ENCODE measurements around the gene C3orf18. TPM values are rescaled to one million over a fixed set of nuclear protein-coding genes. Genes with fewer than 3 reads are reported as not detected.
A peak's percentile ranks its signal among the peaks of the same experiment; 100 is the strongest.

Gene C3orf18
- total RNA-seq (2014; rRNA removed; shearing (Covaris generic); ENCODE audit: low replicate concordance) = 5.0 and 20.1 TPM in 2 replicates

- peak within 1 kb of the TSS; percentile 82 for H3K4me3 ChIP-seq
- peaks cover 3% of the 10 kb centered on the region; the same call in 1 of the 2 replicates for H3K36me3 ChIP-seq
- H3K27me3 ChIP-seq = no peaks in the 10 kb centered on the region
- H3K9me3 ChIP-seq = no peaks in the 10 kb centered on the region
- DNase-seq = peak; percentile 87
Observed at GRCh38 chr3:50567386-50568167, at the start of gene C3orf18. Gene C3orf18, minus strand, starts transcription at chr3:50567747. Its CDS starts 2,048 bp downstream, at chr3:50565699.

- Histone ChIP-seq H3K4me3 (peak overlapping the region; percentile 72), H3K9me3 (no peaks in the 10 kb centered on the region), H3K27me3 (no peaks in the 10 kb centered on the region), H3K36me3 (no peaks in the 10 kb centered on the region)
- DNase-seq = peak; percentile 76
Observed at GRCh38 chr3:50616770-50617095, 49.2 kb upstream of the C3orf18 start.

DNA sequence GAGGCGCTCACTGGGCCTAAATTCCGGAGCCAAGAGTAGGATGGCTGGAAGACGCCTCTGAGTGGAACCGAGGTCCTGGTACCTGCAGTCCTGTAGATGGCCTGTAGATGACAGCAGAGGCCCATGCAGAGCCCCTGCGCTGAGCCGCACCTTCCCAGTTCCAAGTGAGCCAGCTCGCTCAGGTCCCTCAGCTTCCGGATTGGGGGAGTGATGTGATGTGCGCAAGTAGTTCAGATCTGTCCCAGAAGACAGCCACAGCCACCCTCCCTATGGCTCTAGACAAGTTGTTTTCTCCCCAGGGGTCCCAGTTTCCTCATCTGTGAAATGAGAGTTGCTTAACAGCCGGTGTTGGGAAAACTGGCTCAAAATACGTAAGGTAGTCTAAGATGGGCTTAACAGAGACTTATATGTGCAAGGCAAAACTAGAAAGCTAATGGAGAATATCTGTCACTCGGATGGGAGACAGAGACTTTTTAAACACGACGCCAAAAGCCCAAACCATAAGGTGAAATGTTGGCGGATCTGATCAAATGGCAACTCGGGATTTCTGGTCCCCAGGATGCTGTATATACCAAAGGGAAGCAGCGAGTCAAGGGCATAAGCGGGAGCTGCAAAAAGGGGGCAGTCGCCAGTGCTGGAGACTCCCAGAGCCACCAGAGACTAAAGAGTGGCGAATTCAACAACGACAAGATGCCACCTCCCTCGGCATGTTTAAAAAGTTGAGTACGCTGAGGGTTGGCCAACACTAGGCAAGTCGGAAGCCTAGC lies 48.6 kb upstream of the C3orf18 start:
- no peaks in the 10 kb centered on the region for H3K9me3 ChIP-seq
- no peaks in the 10 kb centered on the region for H3K36me3 ChIP-seq
- H3K4me3 ChIP-seq = peak overlapping the region; percentile 72
- DNase-seq = peak; percentile 62
- H3K27me3 ChIP-seq = no peaks in the 10 kb centered on the region

DNA sequence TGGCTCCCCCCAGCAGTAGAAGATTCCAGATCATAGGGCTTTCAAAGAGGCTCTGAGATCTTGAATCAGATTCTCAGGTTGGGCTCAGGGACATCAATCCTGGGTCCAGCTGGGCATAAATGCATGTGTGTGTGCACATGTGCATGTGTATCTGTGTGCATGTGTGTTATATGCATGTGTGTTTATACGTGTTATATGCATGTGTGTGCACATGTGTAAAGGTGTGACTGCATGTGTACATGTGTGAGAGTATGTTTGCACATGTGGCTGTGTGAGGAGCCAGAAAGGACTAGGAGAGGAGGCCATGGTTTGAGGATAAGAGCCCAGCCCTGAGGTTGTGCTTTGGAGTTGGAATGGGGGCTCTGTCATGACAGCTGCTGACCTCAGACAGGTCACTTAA lies 47.6 kb upstream of the C3orf18 start:
- Histone ChIP-seq H3K9me3 (no peaks in the 10 kb centered on the region), H3K27me3 (no peaks in the 10 kb centered on the region), H3K36me3 (no peaks in the 10 kb centered on the region), H3K4me3 (no peak overlapping the region)
- no peak for DNase-seq

- Histone ChIP-seq H3K27me3 (no peaks in the 10 kb centered on the region), H3K9me3 (no peaks in the 10 kb centered on the region), H3K4me3 (no peak overlapping the region), H3K36me3 (no peaks in the 10 kb centered on the region)
- DNase-seq = no peak
Observed at GRCh38 chr3:50612970-50613846, 45.7 kb upstream of the C3orf18 start.

DNA sequence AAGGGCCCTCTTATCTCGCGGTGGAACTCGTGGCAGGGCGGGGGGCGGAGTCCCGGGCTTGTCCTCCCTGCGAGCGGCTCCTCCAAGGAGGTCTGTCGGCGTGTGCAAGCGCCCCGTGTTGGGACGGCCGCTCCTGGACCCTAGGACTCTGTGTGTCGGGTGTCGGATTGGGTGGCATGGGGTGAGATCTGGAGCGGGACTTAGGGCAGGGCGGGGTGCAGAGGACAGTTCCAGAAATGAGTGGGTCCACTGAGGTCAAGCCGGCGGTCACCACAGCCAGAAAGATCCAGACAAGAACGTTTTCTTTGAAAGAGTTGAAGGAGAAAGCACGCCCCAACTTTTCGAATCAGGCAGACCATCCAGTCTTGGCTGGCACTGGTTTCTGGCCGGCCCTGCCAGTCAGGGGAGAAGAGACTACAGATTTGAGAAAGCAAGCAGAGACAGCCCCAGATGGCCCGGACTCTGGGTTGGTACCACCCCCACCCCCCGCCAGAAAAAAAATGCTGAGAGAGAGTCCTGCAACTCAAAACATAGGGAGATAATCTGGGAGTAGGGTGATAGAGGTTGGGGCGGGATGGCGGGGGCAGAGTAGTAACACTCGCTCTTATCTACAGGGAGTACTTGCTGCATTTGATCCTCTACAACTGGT lies 44.8 kb upstream of the C3orf18 start:
- peak overlapping the region; percentile 58 for H3K4me3 ChIP-seq
- no peak for DNase-seq

GRCh38 chr3:50611464-50612233 lies 44.1 kb upstream of the C3orf18 start, which contains the start of gene CISH:
Gene CISH, minus strand, starts transcription at chr3:50611774. Its CDS starts 124 bp downstream, at chr3:50611650.
- Histone ChIP-seq H3K36me3 (no peaks in the 10 kb centered on the region), H3K27me3 (no peaks in the 10 kb centered on the region), H3K9me3 (no peaks in the 10 kb centered on the region), H3K4me3 (peak within 1 kb of the TSS; percentile 58)
- peak; percentile 85 for DNase-seq

More for the DNA sequence above, 44.8 kb upstream of the C3orf18 start:
- no peaks in the 10 kb centered on the region for H3K36me3 ChIP-seq
- no peaks in the 10 kb centered on the region for H3K27me3 ChIP-seq
- no peaks in the 10 kb centered on the region for H3K9me3 ChIP-seq

- Histone ChIP-seq H3K27me3 (no peaks in the 10 kb centered on the region), H3K9me3 (no peaks in the 10 kb centered on the region), H3K4me3 (peak overlapping the region; percentile 58), H3K36me3 (no peaks in the 10 kb centered on the region)
- no peak for DNase-seq
Observed at GRCh38 chr3:50610992-50611463, 43.5 kb upstream of the C3orf18 start.

DNA sequence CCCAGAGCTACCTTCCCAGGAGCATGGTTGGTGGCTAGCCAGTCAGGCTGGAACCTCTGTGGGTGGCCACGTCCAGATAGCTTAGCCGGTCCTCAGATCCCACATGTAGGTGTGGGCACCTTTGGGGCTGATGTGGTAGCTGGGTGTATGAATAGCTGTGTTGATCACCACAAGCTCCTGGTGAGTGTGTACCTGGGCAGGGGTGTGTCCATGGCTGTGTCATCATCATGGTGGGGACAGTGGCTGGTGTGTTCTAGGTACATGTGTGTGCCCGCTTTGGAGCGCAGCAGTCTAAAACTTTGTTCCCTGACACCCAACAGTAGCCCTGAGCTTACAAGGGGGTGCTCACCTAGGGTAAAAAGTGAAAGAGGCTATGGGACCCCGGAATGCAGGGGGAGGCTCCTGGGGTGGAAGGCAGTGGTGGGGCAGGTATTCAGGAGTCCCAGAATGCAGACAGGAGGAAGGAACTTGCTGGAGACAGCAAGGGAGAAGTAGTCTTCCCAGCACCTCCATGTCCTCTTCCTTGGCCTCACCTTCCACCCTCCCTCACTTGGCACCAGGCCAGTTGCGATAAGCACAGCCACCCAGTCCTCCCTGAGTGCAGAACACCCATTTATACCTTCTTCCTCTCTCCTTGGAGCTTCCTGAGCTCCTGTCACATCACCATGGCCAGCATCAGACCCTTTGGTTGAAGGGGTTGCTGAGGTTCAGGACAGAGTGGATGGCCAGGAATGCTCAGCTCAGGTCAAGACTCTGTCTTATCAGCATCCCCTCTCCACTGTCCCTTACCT lies 42.8 kb upstream of the C3orf18 start:
- Histone ChIP-seq H3K36me3 (no peaks in the 10 kb centered on the region), H3K9me3 (no peaks in the 10 kb centered on the region), H3K4me3 (no peak overlapping the region), H3K27me3 (no peaks in the 10 kb centered on the region)
- no peak for DNase-seq

GRCh38 chr3:50609763-50610085 lies 42.2 kb upstream of the C3orf18 start:
- no peak for DNase-seq
- Histone ChIP-seq H3K27me3 (no peaks in the 10 kb centered on the region), H3K36me3 (no peaks in the 10 kb centered on the region), H3K4me3 (no peak overlapping the region), H3K9me3 (no peaks in the 10 kb centered on the region)

DNA sequence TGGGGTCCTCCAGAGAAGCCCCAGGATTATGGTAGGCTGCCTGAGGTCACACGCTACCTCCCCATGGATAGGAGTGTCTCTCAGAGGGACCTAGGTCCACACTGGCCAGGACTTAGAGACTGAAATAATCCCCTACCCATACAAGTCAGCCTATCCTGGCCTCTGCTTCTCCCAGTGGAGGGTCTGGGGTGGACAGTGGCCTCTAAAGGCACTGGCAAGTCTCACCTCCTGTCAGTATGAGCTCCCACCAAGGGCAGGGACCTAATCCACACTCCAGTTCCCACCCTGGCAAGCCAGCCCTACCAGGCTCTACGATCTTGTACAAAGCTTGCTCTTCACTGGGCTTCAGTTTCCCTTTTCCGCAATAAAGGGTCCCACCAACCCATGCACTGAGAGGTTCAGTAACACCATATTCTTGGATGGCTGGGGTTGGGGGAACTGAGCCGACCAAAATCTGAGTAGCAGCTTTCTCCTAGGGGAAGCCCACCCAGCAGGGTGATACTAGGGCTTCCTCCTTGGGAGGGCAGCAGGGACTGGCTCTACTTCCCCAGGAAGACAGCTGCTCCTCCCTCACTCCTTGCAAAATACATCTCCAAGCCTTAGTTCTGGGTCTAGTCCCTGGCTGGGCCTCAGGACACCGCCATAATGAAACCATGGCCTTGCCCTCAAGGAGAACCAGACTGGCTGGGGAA lies 41.7 kb upstream of the C3orf18 start:
- Histone ChIP-seq H3K27me3 (no peaks in the 10 kb centered on the region), H3K4me3 (no peak overlapping the region), H3K9me3 (no peaks in the 10 kb centered on the region), H3K36me3 (no peaks in the 10 kb centered on the region)
- DNase-seq = no peak

DNA sequence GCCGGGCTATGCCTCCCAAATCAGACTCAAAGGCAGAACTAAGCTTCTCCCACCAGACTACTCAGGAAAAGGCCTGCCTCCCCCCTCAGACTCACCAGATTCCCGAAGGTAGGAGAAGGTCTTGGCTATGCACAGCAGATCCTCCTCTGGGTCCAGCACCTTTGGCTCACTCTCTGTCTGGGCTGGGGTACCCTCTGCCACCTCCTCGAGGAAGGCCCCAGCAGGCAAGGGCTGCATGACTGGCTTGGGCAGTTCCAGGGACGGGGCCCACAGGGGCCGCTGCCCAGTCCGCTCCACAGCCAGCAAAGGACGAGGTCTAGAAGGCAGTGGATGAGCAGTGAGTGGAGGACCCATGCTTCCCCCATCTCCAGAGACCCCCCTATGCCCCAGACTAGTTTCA lies 40.7 kb upstream of the C3orf18 start:
- Histone ChIP-seq H3K9me3 (no peaks in the 10 kb centered on the region), H3K4me3 (no peak overlapping the region), H3K36me3 (no peaks in the 10 kb centered on the region), H3K27me3 (no peaks in the 10 kb centered on the region)
- DNase-seq = no peak

GRCh38 chr3:50607271-50608091 lies 39.9 kb upstream of the C3orf18 start:
- Histone ChIP-seq H3K9me3 (no peaks in the 10 kb centered on the region), H3K27me3 (no peaks in the 10 kb centered on the region), H3K36me3 (no peaks in the 10 kb centered on the region), H3K4me3 (no peak overlapping the region)
- no peak for DNase-seq

GRCh38 chr3:50606596-50606995 lies 39.0 kb upstream of the C3orf18 start:
- Histone ChIP-seq H3K9me3 (no peaks in the 10 kb centered on the region), H3K27me3 (no peaks in the 10 kb centered on the region), H3K36me3 (no peaks in the 10 kb centered on the region), H3K4me3 (no peak overlapping the region)
- DNase-seq = no peak
